ENCODE results near the gene PACRG.

Gene PACRG

GRCh38 chr6:162854734-162855191 is 127.0 kb downstream of the PACRG start:
- H4K20me1 ChIP-seq (ENCODE audit: insufficient read depth), result no peaks in the 10 kb centered on the region
- no peak overlapping the region for H3K4me3 ChIP-seq (IDR thresholded peaks at IDR 0.05; ENCODE audit: insufficient read depth, low read depth, low read length)
- no peaks in the 10 kb centered on the region for H3K79me2 ChIP-seq (ENCODE audit: insufficient read depth, low read depth)
- no peaks in the 10 kb centered on the region for H3K4me1 ChIP-seq (ENCODE audit: low read depth, poor library complexity, severe bottlenecking)
- no peaks in the 10 kb centered on the region for H3K36me3 ChIP-seq (ENCODE audit: insufficient read depth)
- no peak overlapping the region for H3K9ac ChIP-seq
- H2AFZ ChIP-seq (ENCODE audit: low read depth), result no peak overlapping the region
- TF ChIP-seq, protein P1, sequence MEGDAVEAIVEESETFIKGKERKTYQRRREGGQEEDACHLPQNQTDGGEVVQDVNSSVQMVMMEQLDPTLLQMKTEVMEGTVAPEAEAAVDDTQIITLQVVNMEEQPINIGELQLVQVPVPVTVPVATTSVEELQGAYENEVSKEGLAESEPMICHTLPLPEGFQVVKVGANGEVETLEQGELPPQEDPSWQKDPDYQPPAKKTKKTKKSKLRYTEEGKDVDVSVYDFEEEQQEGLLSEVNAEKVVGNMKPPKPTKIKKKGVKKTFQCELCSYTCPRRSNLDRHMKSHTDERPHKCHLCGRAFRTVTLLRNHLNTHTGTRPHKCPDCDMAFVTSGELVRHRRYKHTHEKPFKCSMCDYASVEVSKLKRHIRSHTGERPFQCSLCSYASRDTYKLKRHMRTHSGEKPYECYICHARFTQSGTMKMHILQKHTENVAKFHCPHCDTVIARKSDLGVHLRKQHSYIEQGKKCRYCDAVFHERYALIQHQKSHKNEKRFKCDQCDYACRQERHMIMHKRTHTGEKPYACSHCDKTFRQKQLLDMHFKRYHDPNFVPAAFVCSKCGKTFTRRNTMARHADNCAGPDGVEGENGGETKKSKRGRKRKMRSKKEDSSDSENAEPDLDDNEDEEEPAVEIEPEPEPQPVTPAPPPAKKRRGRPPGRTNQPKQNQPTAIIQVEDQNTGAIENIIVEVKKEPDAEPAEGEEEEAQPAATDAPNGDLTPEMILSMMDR (conservative IDR thresholded peaks at IDR 0.05; ENCODE audit: low read depth, low read length), result no peak
- no peak overlapping the region for H3K27ac ChIP-seq
- no peaks in the 10 kb centered on the region for H3K27me3 ChIP-seq (ENCODE audit: insufficient read depth, low read depth)
- no peak overlapping the region for H3K4me2 ChIP-seq

DNA sequence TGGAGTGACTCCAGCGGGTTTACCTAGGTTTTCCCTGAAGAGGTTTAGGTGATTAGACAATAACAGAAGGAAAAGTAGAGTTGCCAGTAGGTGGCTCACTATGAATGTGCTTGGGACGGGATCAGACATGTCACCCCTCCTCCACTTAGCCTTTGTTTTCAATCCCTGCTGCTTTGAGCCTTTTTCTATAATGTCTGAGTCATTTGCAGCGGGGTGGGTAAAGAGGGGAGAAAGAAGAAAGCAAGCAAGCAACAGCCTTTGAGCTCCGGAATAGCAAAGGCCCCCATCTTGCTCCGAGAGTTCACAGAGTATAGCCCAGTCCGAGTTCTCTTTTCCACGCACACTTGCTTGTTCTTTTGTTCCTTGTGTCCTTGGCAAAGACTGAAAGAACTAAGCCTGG is 129.1 kb downstream of the PACRG start:
- H3K4me2 ChIP-seq, result no peak overlapping the region
- H3K4me3 ChIP-seq (IDR thresholded peaks at IDR 0.05; ENCODE audit: insufficient read depth, low read depth, low read length), result no peak overlapping the region
- H2AFZ ChIP-seq (ENCODE audit: low read depth), result no peak overlapping the region
- no peak overlapping the region for H3K27ac ChIP-seq
- H4K20me1 ChIP-seq (ENCODE audit: insufficient read depth), result no peaks in the 10 kb centered on the region
- H3K4me1 ChIP-seq (ENCODE audit: low read depth, poor library complexity, severe bottlenecking), result no peaks in the 10 kb centered on the region
- TF ChIP-seq, protein P1 (conservative IDR thresholded peaks at IDR 0.05; ENCODE audit: low read depth, low read length), result no peak
- no peaks in the 10 kb centered on the region for H3K27me3 ChIP-seq (ENCODE audit: insufficient read depth, low read depth)
- no peaks in the 10 kb centered on the region for H3K79me2 ChIP-seq (ENCODE audit: insufficient read depth, low read depth)
- no peaks in the 10 kb centered on the region for H3K36me3 ChIP-seq (ENCODE audit: insufficient read depth)
- no peak overlapping the region for H3K9ac ChIP-seq

- Histone ChIP-seq H3K27ac (no peak overlapping the region), H3K9ac (no peak overlapping the region), H3K79me2 (ENCODE audit: insufficient read depth, low read depth) (no peaks in the 10 kb centered on the region), H3K4me1 (ENCODE audit: low read depth, poor library complexity, severe bottlenecking) (no peaks in the 10 kb centered on the region), H3K27me3 (ENCODE audit: insufficient read depth, low read depth) (no peaks in the 10 kb centered on the region), H2AFZ (ENCODE audit: low read depth) (no peak overlapping the region), H4K20me1 (ENCODE audit: insufficient read depth) (no peaks in the 10 kb centered on the region), H3K4me3 (IDR thresholded peaks at IDR 0.05; ENCODE audit: insufficient read depth, low read depth, low read length) (no peak overlapping the region), H3K4me2 (no peak overlapping the region), H3K36me3 (ENCODE audit: insufficient read depth) (no peaks in the 10 kb centered on the region)
- TF ChIP-seq, protein P1 (conservative IDR thresholded peaks at IDR 0.05; ENCODE audit: low read depth, low read length), result no peak
Measured at GRCh38 chr6:162857326-162857725, 129.6 kb downstream of the PACRG start.

GRCh38 chr6:162862462-162862861 is 134.7 kb downstream of the PACRG start:
- Histone ChIP-seq H3K4me2 (no peak overlapping the region), H3K27ac (no peak overlapping the region), H2AFZ (ENCODE audit: low read depth) (no peak overlapping the region), H3K27me3 (ENCODE audit: insufficient read depth, low read depth) (no peaks in the 10 kb centered on the region), H3K79me2 (ENCODE audit: insufficient read depth, low read depth) (no peaks in the 10 kb centered on the region), H3K4me1 (ENCODE audit: low read depth, poor library complexity, severe bottlenecking) (no peaks in the 10 kb centered on the region), H3K36me3 (ENCODE audit: insufficient read depth) (no peaks in the 10 kb centered on the region), H3K4me3 (IDR thresholded peaks at IDR 0.05; ENCODE audit: insufficient read depth, low read depth, low read length) (no peak overlapping the region), H3K9ac (no peak overlapping the region), H4K20me1 (ENCODE audit: insufficient read depth) (no peaks in the 10 kb centered on the region)
- TF ChIP-seq, protein P1 (conservative IDR thresholded peaks at IDR 0.05; ENCODE audit: low read depth, low read length), result no peak
